IMR-90 (cell line): ENCODE results near the gene DENND10. TPM values are rescaled to one million over a fixed set of nuclear protein-coding genes. Genes with fewer than 3 reads are reported as not detected.

Experiments used
- ATAC-seq: fragments of 200-7000 bp; cut with Tn5 transposase; 2 replicates; pipeline ENCODE4 v1.9.1; 2020; ENCODE audit warnings: low read depth, mild to moderate bottlenecking, moderate library complexity
- BruUV-seq: library from RNA; stranded (reverse); fragments of 400-500 nt; replicated peaks from 2 replicates; lab custom pipeline; 2021; lab: Mats Ljungman, UMichigan
- CTCF ChIA-PET: fragments of 300-600 bp; formaldehyde crosslinking; extraction: SDS; loops from one replicate; lab custom pipeline; 2021; ENCODE audit warnings: antibody characterized with exemption; lab: Yijun Ruan, JAX
- POLR2A ChIA-PET: fragments of 300-600 bp; sonication (Branson Sonifier 250); formaldehyde crosslinking; loops from one replicate; lab custom pipeline; 2022; ENCODE audit warnings: antibody characterized with exemption; ENCODE audit not compliant: unreplicated experiment; lab: Charles Lee
- DNase-seq: peaks from one replicate; pipeline ENCODE4 v3.0.0; 2013
- H2AFZ ChIP-seq: replicated peaks from 2 replicates; pipeline ENCODE3; 2013; ENCODE audit warnings: low read length, mild to moderate bottlenecking; ENCODE audit not compliant: poor library complexity
- H2AK5ac ChIP-seq: 2 replicates; pipeline ENCODE4 v1.6.1; 2013; ENCODE audit warnings: low read depth, low read length, inconsistent platforms
- H2AK9ac ChIP-seq: replicated peaks from 2 replicates; pipeline ENCODE3; 2013; ENCODE audit warnings: mild to moderate bottlenecking, low read depth, low read length, moderate library complexity; ENCODE audit not compliant: poor library complexity
- H2BK120ac ChIP-seq: 2 replicates; pipeline ENCODE4 v1.6.1; 2013; ENCODE audit warnings: low read depth, low read length, inconsistent platforms
- H2BK15ac ChIP-seq: 3 replicates; pipeline ENCODE4 v1.6.1; 2013; ENCODE audit warnings: low read depth, low read length, inconsistent platforms
- H2BK20ac ChIP-seq: 2 replicates; pipeline ENCODE4 v1.6.1; 2013; ENCODE audit warnings: low read depth, mild to moderate bottlenecking, inconsistent platforms, low read length, moderate library complexity
- H2BK5ac ChIP-seq: 2 replicates; pipeline ENCODE4 v1.6.1; 2013; ENCODE audit warnings: mild to moderate bottlenecking, low read depth, low read length, inconsistent platforms; ENCODE audit not compliant: poor library complexity, severe bottlenecking
- H3K14ac ChIP-seq: replicated peaks from 2 replicates; pipeline ENCODE4 v1.6.1; 2013; ENCODE audit warnings: low read depth, low read length, inconsistent platforms
- H3K18ac ChIP-seq: 2 replicates; pipeline ENCODE4 v1.6.1; 2013; ENCODE audit warnings: low read depth, low read length, control low read depth
- H3K23ac ChIP-seq: 2 replicates; pipeline ENCODE4 v1.6.1; 2013; ENCODE audit warnings: low read depth, low read length, inconsistent platforms
- H3K27ac ChIP-seq: 2 replicates; pipeline ENCODE4 v1.5.1; 2013; ENCODE audit warnings: mild to moderate bottlenecking, control low read depth, low read length; ENCODE audit not compliant: insufficient read depth
- H3K27me3 ChIP-seq: 2 replicates; pipeline ENCODE4 v1.6.1; 2013; ENCODE audit warnings: low read length; ENCODE audit not compliant: control insufficient read depth, insufficient read depth
- H3K36me3 ChIP-seq: 2 replicates; pipeline ENCODE4 v1.6.1; 2013; ENCODE audit warnings: low read length, mixed read lengths; ENCODE audit not compliant: control insufficient read depth, insufficient read depth
- H3K4ac ChIP-seq: 2 replicates; pipeline ENCODE4 v1.6.1; 2013; ENCODE audit warnings: low read depth, low read length, inconsistent platforms
- H3K4me1 ChIP-seq: 2 replicates; pipeline ENCODE4 v1.6.1; 2013; ENCODE audit warnings: low read length, mixed read lengths; ENCODE audit not compliant: control insufficient read depth, insufficient read depth
- H3K4me2 ChIP-seq: 2 replicates; pipeline ENCODE4 v1.6.1; 2013; ENCODE audit warnings: low read depth, mild to moderate bottlenecking, control low read depth, low read length, moderate library complexity
- H3K4me3 ChIP-seq: 2 replicates; pipeline ENCODE4 v1.5.1; 2013; ENCODE audit warnings: low read depth, mild to moderate bottlenecking, control low read depth, low read length, moderate library complexity; ENCODE audit not compliant: insufficient read depth
- H3K56ac ChIP-seq: 2 replicates; pipeline ENCODE4 v1.6.1; 2013; ENCODE audit warnings: low read length, inconsistent platforms; ENCODE audit not compliant: insufficient read depth; ENCODE audit errors: extremely low read depth
- H3K79me1 ChIP-seq, 2 experiments: 2 replicates each; pipeline ENCODE4 v1.6.1; 2013; ENCODE audit warnings: low read length in 2 of 2, inconsistent platforms in 1 of 2, low read depth in 1 of 2
- H3K9ac ChIP-seq: 2 replicates; pipeline ENCODE4 v1.6.1; 2013; ENCODE audit warnings: low read depth, low read length, control low read depth
- H3K9me1 ChIP-seq: 2 replicates; pipeline ENCODE4 v1.6.1; 2013; ENCODE audit warnings: low read length, inconsistent platforms; ENCODE audit not compliant: insufficient read depth
- H3K9me3 ChIP-seq: 2 replicates; pipeline ENCODE4 v1.6.1; 2013; ENCODE audit warnings: low read length; ENCODE audit not compliant: control insufficient read depth, insufficient read depth
- H4K20me1 ChIP-seq: 2 replicates; pipeline ENCODE4 v1.6.1; 2013; ENCODE audit warnings: low read length, inconsistent platforms; ENCODE audit not compliant: insufficient read depth
- H4K5ac ChIP-seq: 2 replicates; pipeline ENCODE4 v1.6.1; 2013; ENCODE audit warnings: mild to moderate bottlenecking, low read depth, low read length, control low read depth
- H4K8ac ChIP-seq, 2 experiments: 2 replicates each; pipeline ENCODE4 v1.6.1; 2013; ENCODE audit warnings: low read depth in 2 of 2, low read length in 2 of 2, control low read depth in 1 of 2, inconsistent platforms in 1 of 2
- H4K91ac ChIP-seq: 2 replicates; pipeline ENCODE4 v1.6.1; 2013; ENCODE audit warnings: low read depth, low read length, inconsistent platforms; ENCODE audit not compliant: insufficient read depth
- BHLHE40 ChIP-seq: fragments of 150-350 bp; IDR thresholded peaks from 2 replicates; pipeline ENCODE4 v1.6.1; 2016; ENCODE audit warnings: mild to moderate bottlenecking, low read depth, low read length
- CEBPB ChIP-seq: IDR thresholded peaks from 2 replicates; pipeline ENCODE4 v1.6.1; 2012; ENCODE audit warnings: low read depth, low read length, improper control_type of control experiment
- CHD1 ChIP-seq: IDR thresholded peaks from 2 replicates; pipeline ENCODE4 v1.6.1; 2012; ENCODE audit warnings: low read depth, low read length, improper control_type of control experiment
- FOS ChIP-seq: fragments of 150-350 bp; IDR thresholded peaks from 2 replicates; pipeline ENCODE4 v1.6.1; 2016; ENCODE audit warnings: low read depth, low read length
- MAZ ChIP-seq: IDR thresholded peaks from 2 replicates; pipeline ENCODE4 v1.6.1; 2012; ENCODE audit warnings: low read depth, mild to moderate bottlenecking, low read length, improper control_type of control experiment, moderate library complexity, borderline replicate concordance
- MXI1 ChIP-seq: IDR thresholded peaks from 2 replicates; pipeline ENCODE4 v1.6.1; 2012; ENCODE audit warnings: low read depth, mild to moderate bottlenecking, low read length, moderate library complexity, borderline replicate concordance
- NFE2L2 ChIP-seq: fragments of 150-350 bp; IDR thresholded peaks from 2 replicates; pipeline ENCODE4 v1.6.1; 2016; ENCODE audit warnings: low read depth, mild to moderate bottlenecking, low read length
- POLR2A ChIP-seq: IDR thresholded peaks from 2 replicates; pipeline ENCODE4 v1.6.1; 2012; ENCODE audit warnings: mild to moderate bottlenecking, low read depth, low read length
- RAD21 ChIP-seq: IDR thresholded peaks from 2 replicates; pipeline ENCODE4 v1.6.1; 2012; ENCODE audit warnings: low read length, improper control_type of control experiment
- RCOR1 ChIP-seq: IDR thresholded peaks from 2 replicates; pipeline ENCODE4 v1.6.1; 2012; ENCODE audit warnings: mild to moderate bottlenecking, low read length, improper control_type of control experiment; ENCODE audit not compliant: insufficient replicate concordance
- RFX5 ChIP-seq: IDR thresholded peaks from 2 replicates; pipeline ENCODE4 v1.8.0; 2012; ENCODE audit warnings: low read depth, mild to moderate bottlenecking, low read length, moderate library complexity
- SMC3 ChIP-seq: fragments of 150-350 bp; IDR thresholded peaks from 2 replicates; pipeline ENCODE4 v1.6.1; 2016; ENCODE audit warnings: low read depth, mild to moderate bottlenecking, antibody characterized with exemption, low read length, moderate library complexity
- WGBS, 2 experiments: methylation state at CpG; one replicate each; pipeline versions ENCODE4 v1.1.5 to v1.1.7; 2013; ENCODE audit warnings: missing lambda C conversion rate in 2 of 2; ENCODE audit not compliant: insufficient read length in 1 of 2; ENCODE audit errors: extremely low coverage in 2 of 2; 5-methylcytosine and 5-hydroxymethylcytosine counted together
- dilution Hi-C: fragments of 300-500 bp; cut with HindIII; formaldehyde crosslinking; loops from one replicate; pipeline ENCODE4 v1.14.3; 2018; ENCODE audit warnings: low sequenced_read_pairs; ENCODE audit not compliant: unreplicated experiment
- in situ Hi-C: fragments of 300-500 bp; cut with MboI; formaldehyde crosslinking; loops from 3 replicates; pipeline ENCODE4 v1.14.3; 2019; ENCODE audit warnings: low sequenced_read_pairs, inconsistent platforms, mixed read lengths
- intact Hi-C: fragments of 100-400 bp; cut with micrococcal nuclease; formaldehyde crosslinking; loops from 2 replicates; pipeline ENCODE4 v1.10.0; 2022
- polyA plus RNA-seq, 3 experiments: library from polyadenylated mRNA; depleted of rRNA; stranded (reverse); fragments of >200 nt; gene quantifications; 2 replicates each; pipeline ENCODE4 v1.2.3, GENCODE V29; 2012; ENCODE audit warnings: low replicate concordance in 1 of 3
- total RNA-seq: library from RNA; depleted of rRNA; stranded (reverse); fragments of >200 nt; gene quantifications from 2 replicates; pipeline ENCODE4 v1.2.3, GENCODE V29; 2012
- TF ChIP-seq, protein P1 (sequence below): conservative IDR thresholded peaks from 2 replicates; pipeline ENCODE4 v1.5.1; 2012; ENCODE audit warnings: mild to moderate bottlenecking, low read depth, low read length, improper control_type of control experiment
- TF ChIP-seq, protein P2 (sequence below): fragments of 150-350 bp; IDR thresholded peaks from 2 replicates; pipeline ENCODE4 v1.6.1; 2017; ENCODE audit warnings: mild to moderate bottlenecking, antibody characterized with exemption, low read length, low read depth
- TF ChIP-seq, protein P3 (sequence below): fragments of 150-350 bp; IDR thresholded peaks from 2 replicates; pipeline ENCODE4 v1.6.1; 2016; ENCODE audit warnings: low read depth, mild to moderate bottlenecking, low read length, moderate library complexity, borderline replicate concordance

The DENND10 gene
- total and polyA plus RNA-seq, 2 of the 4 experiments (the other 2 are of a cell fraction), result 50.9 to 81.4 TPM

DNA sequence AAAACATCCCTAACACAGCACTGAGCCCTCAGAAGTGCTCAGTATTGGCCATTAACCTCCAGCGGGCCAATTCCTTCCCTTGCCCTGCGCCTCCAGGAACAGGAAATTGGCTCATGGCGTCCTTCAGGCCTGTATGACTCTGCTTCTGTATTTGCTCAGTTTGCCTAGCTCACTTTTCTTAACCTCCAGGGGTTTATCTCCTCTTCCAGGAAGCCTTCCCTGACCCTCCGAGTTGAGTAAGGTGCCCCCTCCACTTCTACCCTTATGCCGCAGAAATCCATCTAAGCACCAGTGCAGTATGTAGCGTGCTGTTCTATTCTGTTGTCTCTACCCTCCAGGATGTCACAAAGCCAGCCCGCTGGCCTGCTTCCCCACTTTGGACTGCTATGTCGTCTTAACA is 62.7 kb downstream of the DENND10 start:
- ATAC-seq (no peak), DNase-seq (no peak)
- in situ Hi-C loops (no loop called here), intact Hi-C loops (no loop called here), dilution Hi-C loops (no loop called here)
- Histone ChIP-seq H3K4me2 (no peak overlapping the region), H3K4me1 (peaks cover 7% of the 10 kb centered on the region), H3K27me3 (no peaks in the 10 kb centered on the region), H2BK20ac (no peak overlapping the region), H3K79me1 (peaks cover 5 to 27% of the 10 kb centered on the region in 2 experiments), H4K5ac (no peak overlapping the region), H4K91ac (no peak overlapping the region), H2BK15ac (no peak overlapping the region), H2AK5ac (no peak overlapping the region), H2BK120ac (no peak overlapping the region), H3K4me3 (no peak overlapping the region), H3K36me3 (peaks cover 20% of the 10 kb centered on the region), H3K27ac (no peak overlapping the region), H4K20me1 (no peaks in the 10 kb centered on the region), H3K23ac (no peak overlapping the region), H2AFZ (no peak overlapping the region), H3K56ac (no peak overlapping the region), H3K14ac (no peak overlapping the region), H3K9me3 (no peaks in the 10 kb centered on the region), H3K9me1 (0 out of 2 replicates have a peak, but pooled peaks cover 5% of the 10 kb centered on the region), H2AK9ac (no peak overlapping the region), H4K8ac (no peak overlapping the region), H2BK5ac (no peak overlapping the region), H3K18ac (no peak overlapping the region), H3K9ac (no peak overlapping the region), H3K4ac (0 out of 2 replicates have a peak overlapping the region, but pooled peaks have one; percentile 3)
- TF ChIP-seq NFE2L2 (no peak), MAZ (no peak), RCOR1 (no peak), CHD1 (no peak), RAD21 (no peak), POLR2A (no peak), SMC3 (no peak), CEBPB (no peak), BHLHE40 (no peak), MXI1 (no peak), RFX5 (no peak), FOS (no peak)
- TF ChIP-seq, protein P1, sequence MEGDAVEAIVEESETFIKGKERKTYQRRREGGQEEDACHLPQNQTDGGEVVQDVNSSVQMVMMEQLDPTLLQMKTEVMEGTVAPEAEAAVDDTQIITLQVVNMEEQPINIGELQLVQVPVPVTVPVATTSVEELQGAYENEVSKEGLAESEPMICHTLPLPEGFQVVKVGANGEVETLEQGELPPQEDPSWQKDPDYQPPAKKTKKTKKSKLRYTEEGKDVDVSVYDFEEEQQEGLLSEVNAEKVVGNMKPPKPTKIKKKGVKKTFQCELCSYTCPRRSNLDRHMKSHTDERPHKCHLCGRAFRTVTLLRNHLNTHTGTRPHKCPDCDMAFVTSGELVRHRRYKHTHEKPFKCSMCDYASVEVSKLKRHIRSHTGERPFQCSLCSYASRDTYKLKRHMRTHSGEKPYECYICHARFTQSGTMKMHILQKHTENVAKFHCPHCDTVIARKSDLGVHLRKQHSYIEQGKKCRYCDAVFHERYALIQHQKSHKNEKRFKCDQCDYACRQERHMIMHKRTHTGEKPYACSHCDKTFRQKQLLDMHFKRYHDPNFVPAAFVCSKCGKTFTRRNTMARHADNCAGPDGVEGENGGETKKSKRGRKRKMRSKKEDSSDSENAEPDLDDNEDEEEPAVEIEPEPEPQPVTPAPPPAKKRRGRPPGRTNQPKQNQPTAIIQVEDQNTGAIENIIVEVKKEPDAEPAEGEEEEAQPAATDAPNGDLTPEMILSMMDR, result no peak
- TF ChIP-seq, protein P2, sequence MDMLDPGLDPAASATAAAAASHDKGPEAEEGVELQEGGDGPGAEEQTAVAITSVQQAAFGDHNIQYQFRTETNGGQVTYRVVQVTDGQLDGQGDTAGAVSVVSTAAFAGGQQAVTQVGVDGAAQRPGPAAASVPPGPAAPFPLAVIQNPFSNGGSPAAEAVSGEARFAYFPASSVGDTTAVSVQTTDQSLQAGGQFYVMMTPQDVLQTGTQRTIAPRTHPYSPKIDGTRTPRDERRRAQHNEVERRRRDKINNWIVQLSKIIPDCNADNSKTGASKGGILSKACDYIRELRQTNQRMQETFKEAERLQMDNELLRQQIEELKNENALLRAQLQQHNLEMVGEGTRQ, result no peak
- TF ChIP-seq, protein P3, sequence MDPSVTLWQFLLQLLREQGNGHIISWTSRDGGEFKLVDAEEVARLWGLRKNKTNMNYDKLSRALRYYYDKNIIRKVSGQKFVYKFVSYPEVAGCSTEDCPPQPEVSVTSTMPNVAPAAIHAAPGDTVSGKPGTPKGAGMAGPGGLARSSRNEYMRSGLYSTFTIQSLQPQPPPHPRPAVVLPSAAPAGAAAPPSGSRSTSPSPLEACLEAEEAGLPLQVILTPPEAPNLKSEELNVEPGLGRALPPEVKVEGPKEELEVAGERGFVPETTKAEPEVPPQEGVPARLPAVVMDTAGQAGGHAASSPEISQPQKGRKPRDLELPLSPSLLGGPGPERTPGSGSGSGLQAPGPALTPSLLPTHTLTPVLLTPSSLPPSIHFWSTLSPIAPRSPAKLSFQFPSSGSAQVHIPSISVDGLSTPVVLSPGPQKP, result no peak
- no TSS peak for BruUV-seq
- ChIA-PET CTCF (no interaction called here), POLR2A (no interaction called here)
- 84% methylated on average over 7 of the region's 8 CpGs; no CpG with 5 or more reads in 1 of the 2 experiments for WGBS, 2 experiments
